Calu3 (cell line): ENCODE measurements around the gene IZUMO1. TPM values are rescaled to one million over a fixed set of nuclear protein-coding genes. Genes with fewer than 3 reads are reported as not detected.
"Not testable (repeated sequence)": the region's sequence is repeated elsewhere in the genome, so short reads cannot be mapped to it uniquely, and the experiment has no call there.

Experiments
- BruUV-seq: library from RNA; stranded (reverse); fragments of 400-500 nt; replicated peaks from 2 replicates; lab custom pipeline; 2021; lab: Mats Ljungman, UMichigan
- CTCF ChIA-PET: fragments of 300-600 bp; sonication (Branson Sonifier 250); formaldehyde crosslinking; loops from one replicate; lab custom pipeline; 2022; ENCODE audit warnings: antibody characterized with exemption; lab: Charles Lee
- DNase-seq: peaks from one replicate; pipeline ENCODE4 v3.0.0; 2022
- H3K27ac Mint-ChIP-seq: one replicate; pipeline ENCODE4 v1.8.0; 2022; ENCODE audit warnings: mixed read lengths; ENCODE audit not compliant: unreplicated experiment
- H3K27me3 Mint-ChIP-seq: one replicate; pipeline ENCODE4 v1.8.0; 2022; ENCODE audit warnings: mixed read lengths; ENCODE audit not compliant: unreplicated experiment
- H3K36me3 Mint-ChIP-seq: one replicate; pipeline ENCODE4 v1.8.0; 2022; ENCODE audit warnings: mild to moderate bottlenecking, moderate library complexity, mixed read lengths; ENCODE audit not compliant: insufficient read depth, unreplicated experiment
- H3K4me1 Mint-ChIP-seq: one replicate; pipeline ENCODE4 v1.8.0; 2022; ENCODE audit warnings: mild to moderate bottlenecking, low read depth, mixed read lengths; ENCODE audit not compliant: unreplicated experiment
- H3K4me3 Mint-ChIP-seq: one replicate; pipeline ENCODE4 v1.8.0; 2022; ENCODE audit warnings: mild to moderate bottlenecking, low read depth, moderate library complexity, mixed read lengths; ENCODE audit not compliant: unreplicated experiment
- H3K9me3 Mint-ChIP-seq: one replicate; pipeline ENCODE4 v1.8.0; 2022; ENCODE audit warnings: low read depth, mixed read lengths; ENCODE audit not compliant: unreplicated experiment
- CTCF ChIP-seq: fragments of 200-600 bp; IDR thresholded peaks from one replicate; pipeline ENCODE4 v1.8.0; 2022; ENCODE audit warnings: antibody characterized with exemption; ENCODE audit not compliant: unreplicated experiment
- intact Hi-C: fragments of 100-400 bp; cut with micrococcal nuclease; formaldehyde crosslinking; loops from one replicate; pipeline ENCODE4 v1.10.0; 2022; ENCODE audit not compliant: unreplicated experiment
- total RNA-seq: library from RNA; stranded (reverse); gene quantifications from 2 replicates; pipeline ENCODE4 v1.2.3, GENCODE V29; 2022

The IZUMO1 gene
- total RNA-seq, 1 experiment from 2014 or later, result 0.31 TPM

- Mint-ChIP-seq H3K36me3 (no peaks in the 10 kb centered on the region), H3K27me3 (peaks cover 28% of the 10 kb centered on the region), H3K27ac (no peak overlapping the region), H3K4me3 (no peak overlapping the region), H3K9me3 (no peaks in the 10 kb centered on the region), H3K4me1 (peaks cover 20% of the 10 kb centered on the region)
- no TSS peak for BruUV-seq
- intact Hi-C loops, result no loop called here
- no peak for TF ChIP-seq CTCF
- DNase-seq, result no peak
- CTCF ChIA-PET, result interaction anchor here (0.5 to 1.4 kb wide), 4 partner anchors 8 to 40 kb away, joined by 3 to 5 read pairs (median 3); partner anchors contain the start of gene BCAT2
Measured at GRCh38 chr19:48770734-48771472, 24.2 kb upstream of the IZUMO1 start.

DNA sequence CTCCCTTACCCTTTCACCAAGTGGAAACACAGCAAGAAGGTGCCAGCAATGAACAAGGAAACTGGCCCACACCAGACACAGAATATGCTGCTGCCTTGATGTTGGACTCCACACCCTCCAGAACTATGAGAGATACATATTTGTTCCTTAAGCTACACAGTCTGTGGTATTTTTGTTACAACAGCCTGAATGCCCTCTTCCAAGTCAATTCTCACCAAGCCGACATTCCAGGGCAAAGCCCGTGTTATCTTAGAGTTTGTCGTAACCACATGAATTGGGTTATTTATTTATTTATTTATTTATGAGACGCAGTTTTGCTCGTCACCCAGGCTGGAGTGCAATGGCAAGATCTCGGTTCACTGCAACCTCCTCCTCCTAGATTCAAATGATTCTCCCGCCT is 23.6 kb upstream of the IZUMO1 start:
- H3K9me3 Mint-ChIP-seq, result no peaks in the 10 kb centered on the region
- intact Hi-C loops, result no loop called here
- no peak overlapping the region for H3K4me3 Mint-ChIP-seq
- H3K36me3 Mint-ChIP-seq, result no peaks in the 10 kb centered on the region
- no TSS peak for BruUV-seq
- CTCF ChIA-PET, result interaction anchor here (0.6 to 1.4 kb wide), 4 partner anchors 9 to 41 kb away, joined by 3 to 5 read pairs (median 3); partner anchors contain the start of gene BCAT2
- DNase-seq, result peak; percentile 24
- H3K27ac Mint-ChIP-seq, result no peak overlapping the region
- H3K27me3 Mint-ChIP-seq, result peaks cover 34% of the 10 kb centered on the region
- H3K4me1 Mint-ChIP-seq, result peaks cover 20% of the 10 kb centered on the region
- no peak for TF ChIP-seq CTCF

- intact Hi-C loops, result no loop called here
- CTCF ChIA-PET, result interaction anchor here (0.7 kb wide), 1 partner anchor 30 kb away, joined by 3 read pairs; no protein-coding TSS in a partner anchor
- no TSS peak for BruUV-seq
Measured at GRCh38 chr19:48768994-48769713, 22.4 kb upstream of the IZUMO1 start.

DNA sequence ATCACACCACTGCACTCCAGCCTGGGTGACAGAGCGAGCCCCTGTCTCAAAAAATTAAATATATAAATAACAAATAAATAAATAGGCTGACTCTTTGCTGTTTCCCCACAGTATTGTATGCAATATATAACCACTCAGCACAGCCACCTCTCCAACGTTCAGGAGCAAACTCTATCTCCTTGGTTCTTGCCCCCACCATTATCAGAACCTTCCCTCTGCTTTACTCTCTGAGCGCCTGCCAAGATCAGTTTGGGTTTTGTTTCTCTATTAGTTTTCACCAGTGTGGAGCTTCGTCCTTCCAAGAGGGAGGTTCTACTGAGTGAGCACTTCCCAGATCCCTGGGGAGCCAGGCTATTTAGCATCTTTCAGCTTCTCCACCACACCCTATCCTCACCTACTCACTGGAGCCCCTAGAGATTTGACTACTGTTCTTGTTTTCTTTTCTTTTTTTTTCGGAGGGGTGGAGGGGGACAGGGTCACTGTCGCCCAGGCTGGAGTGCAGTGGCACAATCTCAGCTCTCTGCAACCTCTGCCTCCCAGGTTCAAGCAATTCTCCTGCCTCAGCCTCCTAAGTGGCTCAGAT is 21.6 kb upstream of the IZUMO1 start:
- H3K36me3 Mint-ChIP-seq, H3K4me3 Mint-ChIP-seq, H3K9me3 Mint-ChIP-seq, intact Hi-C loops, BruUV-seq, H3K27ac Mint-ChIP-seq, DNase-seq: not testable (repeated sequence)
- CTCF ChIA-PET, result interaction anchor here (1.2 kb wide), 1 partner anchor 11 kb away, joined by 3 read pairs; no protein-coding TSS in a partner anchor
- H3K4me1 Mint-ChIP-seq, result peaks cover 20% of the 10 kb centered on the region
- H3K27me3 Mint-ChIP-seq, result peaks cover 52% of the 10 kb centered on the region

More at GRCh38 chr19:48768994-48769713, 22.4 kb upstream of the IZUMO1 start:
- H3K9me3 Mint-ChIP-seq, result no peaks in the 10 kb centered on the region
- no peak overlapping the region for H3K4me3 Mint-ChIP-seq
- no peaks in the 10 kb centered on the region for H3K36me3 Mint-ChIP-seq
- DNase-seq, result no peak
- no peak for TF ChIP-seq CTCF
- peaks cover 20% of the 10 kb centered on the region for H3K4me1 Mint-ChIP-seq
- peaks cover 45% of the 10 kb centered on the region for H3K27me3 Mint-ChIP-seq
- no peak overlapping the region for H3K27ac Mint-ChIP-seq

GRCh38 chr19:48765816-48766215 is 19.1 kb upstream of the IZUMO1 start:
- H3K36me3 Mint-ChIP-seq, H3K9me3 Mint-ChIP-seq, BruUV-seq, DNase-seq, intact Hi-C loops, H3K27ac Mint-ChIP-seq, H3K4me3 Mint-ChIP-seq: not testable (repeated sequence)
- Mint-ChIP-seq H3K4me1 (peaks cover 19% of the 10 kb centered on the region), H3K27me3 (peaks cover 77% of the 10 kb centered on the region)
- CTCF ChIA-PET, result interaction anchor here (0.6 kb wide), 1 partner anchor 88 kb away, joined by 4 read pairs; no protein-coding TSS in a partner anchor
